A549 (cell line): ENCODE data around the gene KCNK7. TPM values are rescaled to one million over a fixed set of nuclear protein-coding genes. Genes with fewer than 3 reads are reported as not detected.
A peak's percentile ranks its signal among the peaks of the same experiment; 100 is the strongest.
"Not testable (repeated sequence)": the region's sequence is repeated elsewhere in the genome, so short reads cannot be mapped to it uniquely, and the experiment has no call there.

Experiments used
- ATAC-seq, 2 experiments: fragments of 200-7000 bp in 1 of 2; fragments of >200 bp in 1 of 2; cut with Nextera tagmentation in 1 of 2; cut with Tn5 transposase in 1 of 2; 3 replicates each; pipeline versions ENCODE4 v1.8.0 to v1.9.1; 2018 to 2020; ENCODE audit warnings: mild to moderate bottlenecking in 1 of 2, moderate library complexity in 1 of 2
- CTCF ChIA-PET: fragments of 300-600 bp; sonication (Branson Sonifier 250); formaldehyde crosslinking; extraction: SDS; loops from one replicate; lab custom pipeline; 2021; ENCODE audit warnings: antibody characterized with exemption, inconsistent platforms; lab: Yijun Ruan, JAX
- POLR2A ChIA-PET: fragments of 350-600 bp; formaldehyde crosslinking; extraction: SDS; loops from one replicate; lab custom pipeline; 2021; ENCODE audit warnings: antibody characterized with exemption, inconsistent platforms; lab: Yijun Ruan, JAX
- DNase-seq, 2 experiments: peaks; one replicate each; pipeline versions ENCODE4 v3.0.0 to v3.0.0-alpha.2; 2011 to 2016; ENCODE audit warnings: low read depth in 1 of 2, low spot score in 1 of 2
- FAIRE-seq: peaks from 2 replicates; lab custom pipeline; 2011; peaks lifted over from hg19 to GRCh38; lab: Jason Lieb, UNC
- H3K27ac ChIP-seq, 2 experiments: fragments of >200 bp; sonication (Bioruptor Twin); formaldehyde crosslinking; 3 replicates each; pipeline ENCODE4 v1.5.1; 2016 to 2017
- H3K4me1 ChIP-seq: fragments of >200 bp; sonication (Bioruptor Twin); formaldehyde crosslinking; 3 replicates; pipeline ENCODE4 v1.6.1; 2016
- H3K4me2 ChIP-seq: fragments of >200 bp; sonication (Bioruptor Twin); formaldehyde crosslinking; 3 replicates; pipeline ENCODE4 v1.6.1; 2016
- H3K4me3 ChIP-seq: fragments of >200 bp; sonication (Bioruptor Twin); formaldehyde crosslinking; 3 replicates; pipeline ENCODE4 v1.5.1; 2016
- H3K9me3 ChIP-seq: fragments of >200 bp; sonication (Bioruptor Twin); formaldehyde crosslinking; 3 replicates; pipeline ENCODE4 v1.6.1; 2016
- BHLHE40 ChIP-seq: IDR thresholded peaks from 2 replicates; pipeline ENCODE4 v1.6.1; 2012; ENCODE audit warnings: low read depth, low read length, inconsistent platforms
- CBX2 ChIP-seq: fragments of 200-600 bp; sonication (generic); IDR thresholded peaks from 2 replicates; pipeline ENCODE4 v1.6.1; 2016; ENCODE audit warnings: low read depth, mild to moderate bottlenecking, borderline replicate concordance
- CTCF ChIP-seq: fragments of >200 bp; sonication (Bioruptor Twin); formaldehyde crosslinking; IDR thresholded peaks from 3 replicates; pipeline ENCODE4 v1.5.1; 2016
- EHMT2 ChIP-seq: fragments of 200-600 bp; sonication (generic); IDR thresholded peaks from 2 replicates; pipeline ENCODE4 v1.6.1; 2016; ENCODE audit warnings: antibody characterized with exemption, low read depth, mild to moderate bottlenecking, moderate library complexity
- FOSL2 ChIP-seq, 2 experiments: fragments of 450-650 bp in 1 of 2; fragments of >200 bp in 1 of 2; sonication (Bioruptor Twin) in 1 of 2; formaldehyde crosslinking; IDR thresholded peaks; 2 replicates each; pipeline versions ENCODE4 v1.5.0 to v1.6.1; 2016 to 2020; ENCODE audit warnings: mild to moderate bottlenecking in 1 of 2, moderate library complexity in 1 of 2
- FOXS1 ChIP-seq: fragments of 250-450 bp; sonication (Bioruptor Pico); IDR thresholded peaks from 2 replicates; pipeline ENCODE4 v1.5.0; 2020; ENCODE audit warnings: mild to moderate bottlenecking, moderate library complexity
- GATA3 ChIP-seq: IDR thresholded peaks from 2 replicates; pipeline ENCODE4 v1.6.1; 2012; ENCODE audit warnings: borderline replicate concordance
- JUN ChIP-seq, 2 experiments: fragments of >200 bp; sonication (Bioruptor Twin); formaldehyde crosslinking; IDR thresholded peaks; 2 replicates in 1 of 2; 3 replicates in 1 of 2; pipeline ENCODE4 v1.6.1; 2016 to 2017
- JUNB ChIP-seq: fragments of >200 bp; sonication (Bioruptor Twin); formaldehyde crosslinking; IDR thresholded peaks from 2 replicates; pipeline ENCODE4 v1.6.1; 2016
- KDM1A ChIP-seq: fragments of 200-600 bp; sonication (generic); IDR thresholded peaks from 2 replicates; pipeline ENCODE4 v1.6.1; 2016; ENCODE audit warnings: low read depth, mild to moderate bottlenecking
- MAFK ChIP-seq: fragments of 450-650 bp; IDR thresholded peaks from 2 replicates; pipeline ENCODE4 v1.6.1; 2014; ENCODE audit not compliant: partially characterized antibody
- MAX ChIP-seq: IDR thresholded peaks from 2 replicates; pipeline ENCODE4 v1.6.1; 2012
- PBX3 ChIP-seq: IDR thresholded peaks from 2 replicates; pipeline ENCODE4 v1.6.1; 2012
- PHF8 ChIP-seq: fragments of 200-600 bp; sonication (generic); IDR thresholded peaks from 2 replicates; pipeline ENCODE4 v1.6.1; 2016; ENCODE audit warnings: low read depth, mild to moderate bottlenecking, antibody characterized with exemption, moderate library complexity, borderline replicate concordance
- POLR2A ChIP-seq: IDR thresholded peaks from 2 replicates; pipeline ENCODE4 v1.6.1; 2012; ENCODE audit warnings: mild to moderate bottlenecking, low read length
- SMC3 ChIP-seq: fragments of >200 bp; sonication (Bioruptor Twin); formaldehyde crosslinking; IDR thresholded peaks from 3 replicates; pipeline ENCODE4 v1.6.1; 2018; ENCODE audit warnings: inconsistent platforms
- TFCP2L1 ChIP-seq: fragments of 250-450 bp; sonication (Bioruptor Pico); IDR thresholded peaks from 2 replicates; pipeline ENCODE4 v1.5.0; 2021; ENCODE audit warnings: mild to moderate bottlenecking
- ZSCAN20 ChIP-seq: fragments of 250-450 bp; sonication (Bioruptor Pico); IDR thresholded peaks from 2 replicates; pipeline ENCODE4 v1.8.0; 2022; ENCODE audit warnings: mild to moderate bottlenecking, moderate library complexity
- WGBS: methylation state at CpG from one replicate; pipeline ENCODE4 v1.1.6; 2017; ENCODE audit errors: missing lambda C conversion rate; 5-methylcytosine and 5-hydroxymethylcytosine counted together
- polyA plus RNA-seq, 4 experiments: library from polyadenylated mRNA; depleted of rRNA in 3 of 4; stranded (reverse); fragments of >200 nt; fragmentation: RNase III in 1 of 4; extraction: RNeasy Plus Mini Kit Qiagen cat#74134 plus additional on column Dnase treatment in 1 of 4; gene quantifications; 2 replicates in 3 of 4; 3 replicates in 1 of 4; pipeline ENCODE4 v1.2.3, GENCODE V29; 2011 to 2017
- TF ChIP-seq, protein P1 (sequence below): fragments of 150-350 bp; IDR thresholded peaks from 2 replicates; pipeline ENCODE4 v1.6.1; 2014; ENCODE audit warnings: low read depth, mild to moderate bottlenecking, low read length
- TF ChIP-seq, protein P2 (sequence below): fragments of >200 bp; sonication (Bioruptor Twin); formaldehyde crosslinking; IDR thresholded peaks from 2 replicates; pipeline ENCODE4 v1.6.1; 2016
- TF ChIP-seq, protein P3 (sequence below): IDR thresholded peaks from 2 replicates; pipeline ENCODE4 v1.6.1; 2012; ENCODE audit warnings: low read depth, borderline replicate concordance

KCNK7 gene
- polyA plus RNA-seq, 2 of the 4 experiments (the other 2 are of a cell fraction) = 0.13 to 0.50 TPM

DNA sequence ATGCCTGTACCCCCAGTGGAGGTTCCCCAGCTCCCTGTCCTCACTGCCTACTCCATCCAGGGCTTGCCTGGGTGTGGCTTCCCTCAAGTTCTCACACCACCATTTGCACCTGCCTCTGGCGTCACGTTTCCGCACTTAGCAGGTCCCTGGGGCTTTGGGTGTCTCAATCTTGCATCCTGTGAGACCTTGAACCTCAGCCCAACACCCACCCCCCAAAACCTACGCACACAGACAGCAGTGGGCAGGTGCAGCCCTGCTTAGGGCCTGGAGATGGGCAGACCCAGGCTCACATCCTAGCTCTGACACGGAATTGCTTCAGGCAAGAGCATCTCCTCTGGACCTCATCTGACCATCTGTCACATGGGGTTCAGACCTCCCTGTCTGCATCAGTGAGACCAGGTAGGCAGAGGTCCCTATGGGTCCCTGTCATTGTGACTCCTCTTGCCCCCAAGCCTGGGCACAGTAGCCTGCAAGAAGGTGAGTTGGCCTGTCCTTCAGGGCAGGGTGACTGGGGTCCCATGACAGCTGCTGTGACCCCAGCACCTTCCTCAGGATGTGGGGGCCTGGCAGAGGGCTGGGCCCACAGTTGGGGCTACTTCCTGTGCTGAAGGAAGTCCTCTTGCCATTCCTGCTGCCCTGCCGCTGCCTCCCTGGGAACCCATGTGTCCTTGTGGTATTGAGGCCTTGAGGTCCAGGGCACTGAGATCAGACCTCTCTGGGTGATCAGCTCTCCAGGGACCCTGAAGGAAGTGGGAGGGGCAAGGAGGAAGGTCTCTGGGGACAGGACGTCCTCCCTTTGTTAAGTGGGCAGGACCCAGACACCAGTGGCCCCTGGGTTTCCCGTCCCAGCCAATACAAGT is 44.3 kb upstream of the KCNK7 start:
- no peak for DNase-seq
- Histone ChIP-seq H3K9me3 (no peaks in the 10 kb centered on the region), H3K27ac (no peak overlapping the region), H3K4me3 (no peak overlapping the region), H3K4me1 (peaks cover 32% of the 10 kb centered on the region), H3K4me2 (no peak overlapping the region)
- ATAC-seq = no peak
- TF ChIP-seq JUN (IDR thresholded peaks at IDR 0.05) = no peak
- TF ChIP-seq JUNB = no peak
- TF ChIP-seq, protein P1, sequence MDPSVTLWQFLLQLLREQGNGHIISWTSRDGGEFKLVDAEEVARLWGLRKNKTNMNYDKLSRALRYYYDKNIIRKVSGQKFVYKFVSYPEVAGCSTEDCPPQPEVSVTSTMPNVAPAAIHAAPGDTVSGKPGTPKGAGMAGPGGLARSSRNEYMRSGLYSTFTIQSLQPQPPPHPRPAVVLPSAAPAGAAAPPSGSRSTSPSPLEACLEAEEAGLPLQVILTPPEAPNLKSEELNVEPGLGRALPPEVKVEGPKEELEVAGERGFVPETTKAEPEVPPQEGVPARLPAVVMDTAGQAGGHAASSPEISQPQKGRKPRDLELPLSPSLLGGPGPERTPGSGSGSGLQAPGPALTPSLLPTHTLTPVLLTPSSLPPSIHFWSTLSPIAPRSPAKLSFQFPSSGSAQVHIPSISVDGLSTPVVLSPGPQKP = no peak
- TF ChIP-seq TFCP2L1 (CRISPR knock-in tag) = no peak
- TF ChIP-seq KDM1A = no peak
- no peak for TF ChIP-seq PHF8
- TF ChIP-seq ZSCAN20 (CRISPR knock-in tag) = no peak
- no peak for TF ChIP-seq CBX2
- TF ChIP-seq SMC3 = no peak
- FAIRE-seq = no peak
- POLR2A ChIA-PET = interaction anchor here (2.3 kb wide), 1 partner anchor 13 kb away, joined by 12 read pairs; no protein-coding TSS in a partner anchor
- WGBS = 81% methylated on average over 8 of the region's 8 CpGs
- CTCF ChIA-PET = interaction anchor here (1.0 to 8.2 kb wide), 3 partner anchors 12 to 349 kb away, joined by 3 to 54 read pairs (median 3); no protein-coding TSS in a partner anchor

- H3K4me3 ChIP-seq, ATAC-seq, FAIRE-seq, H3K27ac ChIP-seq, H3K4me2 ChIP-seq, H3K9me3 ChIP-seq, DNase-seq: not testable (repeated sequence)
- 96% methylated on average over 9 of the region's 9 CpGs for WGBS
- ChIA-PET POLR2A (interaction anchor here (2.3 kb wide), 1 partner anchor 14 kb away, joined by 12 read pairs; no protein-coding TSS in a partner anchor), CTCF (interaction anchor here (0.8 to 8.2 kb wide), 5 partner anchors 12 to 349 kb away, joined by 3 to 54 read pairs (median 3); partner anchors contain the start of gene KAT5)
- H3K4me1 ChIP-seq = peaks cover 32% of the 10 kb centered on the region
Measured at GRCh38 chr11:65639228-65639597, 43.6 kb upstream of the KCNK7 start.

GRCh38 chr11:65637794-65638419 is 42.3 kb upstream of the KCNK7 start, which contains the start of gene SIPA1:
Gene SIPA1 (plus strand): TSS chr11:65638101. CDS start chr11:65640922, 2,821 bp downstream.
- peak; percentile 60 to 86 for ATAC-seq
- POLR2A ChIA-PET = interaction anchor here (0.6 to 2.3 kb wide), 5 partner anchors 12 to 207 kb away, joined by 3 to 12 read pairs (median 5); partner anchors contain the start of genes PCNX3 and RELA
- Histone ChIP-seq H3K4me3 (peak within 1 kb of the TSS; percentile 72), H3K4me1 (peaks cover 19% of the 10 kb centered on the region), H3K4me2 (peak within 1 kb of the TSS; percentile 99), H3K9me3 (no peaks in the 10 kb centered on the region), H3K27ac (peak within 1 kb of the TSS; percentile 73 to 89)
- TF ChIP-seq PBX3 (peak; percentile 49; the same call in 1 of the 2 replicates), MAFK (no peak), FOXS1 (CRISPR knock-in tag) (no peak), POLR2A (peak; percentile 42), TFCP2L1 (CRISPR knock-in tag) (0 out of 2 replicates have a peak, but pooled peaks have one; percentile 54), BHLHE40 (no peak), FOSL2 (IDR thresholded peaks at IDR 0.05) (no peak), FOSL2 (CRISPR knock-in tag; IDR thresholded peaks at IDR 0.05) (no peak), EHMT2 (no peak), MAX (peak; percentile 39), GATA3 (0 out of 2 replicates have a peak, but pooled peaks have one; percentile 25), CTCF (no peak), JUN (IDR thresholded peaks at IDR 0.05) (peak; percentile 67 to 90; a peak in 4 of 5 replicates)
- TF ChIP-seq, protein P2, sequence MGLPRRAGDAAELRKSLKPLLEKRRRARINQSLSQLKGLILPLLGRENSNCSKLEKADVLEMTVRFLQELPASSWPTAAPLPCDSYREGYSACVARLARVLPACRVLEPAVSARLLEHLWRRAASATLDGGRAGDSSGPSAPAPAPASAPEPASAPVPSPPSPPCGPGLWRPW = no peak
- TF ChIP-seq, protein P3, sequence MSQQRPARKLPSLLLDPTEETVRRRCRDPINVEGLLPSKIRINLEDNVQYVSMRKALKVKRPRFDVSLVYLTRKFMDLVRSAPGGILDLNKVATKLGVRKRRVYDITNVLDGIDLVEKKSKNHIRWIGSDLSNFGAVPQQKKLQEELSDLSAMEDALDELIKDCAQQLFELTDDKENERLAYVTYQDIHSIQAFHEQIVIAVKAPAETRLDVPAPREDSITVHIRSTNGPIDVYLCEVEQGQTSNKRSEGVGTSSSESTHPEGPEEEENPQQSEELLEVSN = 0 out of 2 replicates have a peak, but pooled peaks have one; percentile 24
- CTCF ChIA-PET = interaction anchor here (0.6 to 8.2 kb wide), 8 partner anchors 9 to 247 kb away, joined by 3 to 54 read pairs (median 3); no protein-coding TSS in a partner anchor
- 21% methylated on average over 10 of the region's 46 CpGs for WGBS
- peak; percentile 58 to 91 for DNase-seq
- no peak for FAIRE-seq
